Activated CD4-positive, alpha-beta T cell treated with anti-CD3 and anti-CD28 coated beads, Interleukin-2, Interleukin-6, amounts not matched to agents 100 ng/mL and 50 ng/mL, durations not matched to agents 16 hours and 8 hours (primary cell): ENCODE data around the gene CBFA2T2.
"Not testable (repeated sequence)": the region's sequence is repeated elsewhere in the genome, so short reads cannot be mapped to it uniquely, and the experiment has no call there.

ENCODE experiments used
- DNase-seq: peaks from one replicate; pipeline ENCODE4 v3.0.0-alpha.2; 2020

The CBFA2T2 gene

DNA sequence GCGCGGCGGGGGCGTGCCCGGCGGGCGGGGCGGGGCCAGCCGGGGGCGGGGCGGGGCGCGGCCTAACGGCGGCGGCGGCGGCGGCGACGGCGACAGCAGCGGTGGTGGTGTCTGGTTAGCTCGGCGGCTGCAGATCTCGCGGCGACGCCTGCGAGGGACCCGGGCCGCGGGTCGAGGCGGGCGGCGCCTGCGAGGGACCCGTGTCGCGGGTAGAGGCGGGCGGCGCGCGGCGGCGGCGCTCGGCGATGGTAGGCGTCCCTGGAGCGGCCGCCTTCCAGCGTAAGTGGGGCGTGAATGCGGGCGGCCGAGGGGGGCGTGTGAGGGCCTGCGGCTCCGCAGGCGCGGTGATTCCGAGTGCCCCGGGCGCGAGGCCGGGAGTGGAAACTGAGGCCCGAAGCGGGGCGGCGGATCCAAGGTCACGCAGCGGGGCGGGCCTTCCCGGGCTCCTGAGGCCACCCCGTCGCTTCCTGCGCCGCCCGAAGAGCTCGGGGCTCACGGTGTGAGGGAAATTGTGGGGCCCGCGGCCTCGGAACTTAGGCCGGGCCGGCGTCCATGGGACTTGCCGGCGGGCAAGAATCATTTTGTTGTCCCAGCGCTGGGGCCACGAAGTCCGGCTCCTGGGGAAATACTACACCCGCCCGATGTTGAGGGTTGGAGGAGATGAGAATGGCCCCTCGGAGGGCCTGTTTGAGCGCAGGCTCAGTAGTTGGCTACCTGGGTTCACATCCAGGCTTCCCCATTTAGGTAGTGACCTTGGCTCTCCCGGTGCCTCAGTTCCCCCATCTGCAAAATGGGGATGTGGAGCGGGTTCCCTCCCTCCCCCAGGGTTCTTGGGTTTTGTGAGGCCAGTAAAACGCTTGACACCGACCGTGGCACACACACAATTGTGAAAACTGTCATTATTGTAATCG lies at the start of gene CBFA2T2:
CBFA2T2 (plus strand) TSS at position 74 of the 911 bp plus-strand sequence; CDS start at position 246, 172 bp downstream.
- no peak for DNase-seq

DNA sequence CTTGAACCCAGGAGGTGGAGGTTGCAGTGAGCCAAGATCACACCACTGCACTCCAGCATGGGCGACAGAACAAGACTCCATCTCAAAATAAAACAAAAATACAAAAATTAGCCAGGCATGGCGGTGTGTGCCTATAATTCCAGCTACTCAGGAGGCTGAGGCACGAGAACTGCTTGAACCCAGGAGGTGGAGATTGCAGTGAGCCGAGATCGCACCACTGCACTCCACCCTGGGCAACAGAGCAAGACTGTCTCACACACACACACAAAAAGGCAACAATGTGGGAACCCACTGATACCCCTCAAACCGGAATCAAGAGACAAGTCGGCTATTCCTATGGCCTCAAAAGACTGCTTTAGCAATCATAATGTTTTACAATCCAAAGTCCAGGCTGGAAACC lies 49.3 kb upstream of the CBFA2T2 start:
- not testable (repeated sequence) for DNase-seq

DNA sequence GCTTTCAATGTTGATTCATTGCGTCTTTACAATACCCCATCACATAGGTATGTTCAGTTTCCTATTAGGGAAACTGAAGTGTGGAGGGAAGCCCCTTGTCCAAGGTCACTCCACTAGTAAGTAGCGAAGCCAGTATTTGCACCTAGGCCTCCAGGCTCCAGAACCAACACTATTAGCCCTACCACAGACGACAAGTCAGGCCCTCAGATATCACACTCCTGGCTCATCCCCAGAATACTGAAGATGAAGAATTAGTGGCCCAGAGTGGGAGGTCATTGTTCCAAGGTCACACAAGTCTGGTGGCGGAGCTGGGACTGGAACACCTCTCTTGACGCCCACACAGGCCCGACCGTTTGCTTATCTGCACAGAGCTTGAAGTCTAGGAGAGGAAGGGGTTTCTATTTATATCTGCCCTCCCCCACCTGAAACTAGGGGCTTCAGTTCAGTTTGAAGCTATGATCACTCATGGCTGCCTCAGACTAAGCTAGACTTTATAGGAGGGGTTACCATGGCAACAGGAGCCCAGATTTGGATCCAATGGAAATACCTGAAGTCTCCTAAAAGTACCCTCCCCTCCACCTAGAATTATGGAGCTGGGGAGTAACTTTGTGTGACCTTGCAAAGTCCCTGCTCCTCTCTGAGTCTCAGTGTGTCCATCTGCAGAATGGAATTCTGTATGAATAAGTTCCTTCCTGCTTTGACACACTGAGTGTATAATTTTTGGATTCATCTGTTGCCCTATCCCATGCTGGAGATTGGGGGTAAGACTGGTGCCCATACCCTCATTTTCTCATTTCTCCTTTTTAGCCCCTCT lies 48.5 kb upstream of the CBFA2T2 start:
- DNase-seq = no peak

DNA sequence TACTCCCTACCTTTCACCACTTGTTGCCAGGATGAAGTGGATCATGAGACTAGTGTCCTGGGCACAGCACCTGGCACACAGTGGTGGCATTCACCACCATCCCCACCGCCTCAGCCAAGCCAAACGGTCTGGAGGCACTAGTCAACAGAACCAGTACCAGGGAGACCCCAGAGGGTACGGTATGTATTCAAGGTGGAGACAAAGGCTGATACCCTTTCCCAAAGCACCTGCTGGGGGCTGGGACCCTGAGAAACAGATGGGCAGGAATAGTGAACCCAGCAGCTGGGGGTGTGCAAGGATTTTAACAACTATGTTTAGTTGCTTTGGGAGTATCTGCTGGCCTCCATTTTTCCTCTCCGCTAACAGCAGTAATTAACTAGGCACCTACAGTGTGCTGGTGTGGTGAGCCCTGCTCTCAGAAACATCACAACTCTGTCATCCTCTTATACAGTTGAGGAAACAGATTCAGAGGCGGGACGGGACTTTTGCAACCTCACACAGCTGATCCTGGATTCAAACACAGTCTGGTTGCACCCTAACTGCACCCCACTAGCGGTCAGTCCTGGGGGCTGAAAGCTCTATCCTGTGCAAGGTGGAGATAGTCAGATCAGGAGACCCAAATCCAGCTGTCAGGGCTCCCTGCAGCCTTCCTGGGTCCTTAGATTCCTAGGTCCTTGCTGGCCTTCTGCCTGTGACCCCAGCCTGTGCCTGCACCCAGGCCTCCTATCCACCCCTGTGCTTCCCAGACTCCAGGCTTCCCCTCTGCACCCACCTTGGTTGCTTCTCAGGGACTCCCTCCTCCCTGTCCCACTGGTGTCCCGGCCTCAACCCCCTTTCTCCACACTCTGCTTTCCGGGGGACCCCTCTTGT lies 47.5 kb upstream of the CBFA2T2 start:
- DNase-seq = no peak

DNA sequence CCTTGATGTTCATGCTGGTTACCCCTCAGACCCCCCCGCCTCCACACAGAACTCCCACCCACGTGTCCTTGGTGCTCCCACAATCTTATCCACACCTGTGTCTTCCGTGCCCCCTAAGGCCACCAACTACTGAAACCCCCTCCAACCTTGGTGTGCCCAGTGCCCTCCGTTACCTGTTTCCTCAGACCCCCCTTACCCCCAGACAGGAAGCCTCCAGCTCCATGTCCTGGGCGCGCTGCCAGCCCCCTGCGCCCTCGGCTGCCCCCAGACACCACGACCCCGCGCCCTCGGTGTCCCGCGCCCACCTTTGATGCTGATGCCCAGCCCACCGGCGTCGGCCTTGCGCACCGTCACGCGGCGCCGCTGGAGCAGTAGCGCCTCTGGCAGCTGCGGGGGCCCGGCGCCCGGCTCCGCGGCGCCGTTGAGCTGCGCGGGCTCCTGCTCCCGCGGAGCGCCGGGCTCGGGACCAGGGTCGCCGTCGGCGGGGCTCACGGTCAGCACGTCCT lies 46.8 kb upstream of the CBFA2T2 start:
- DNase-seq = peak; percentile 9

DNA sequence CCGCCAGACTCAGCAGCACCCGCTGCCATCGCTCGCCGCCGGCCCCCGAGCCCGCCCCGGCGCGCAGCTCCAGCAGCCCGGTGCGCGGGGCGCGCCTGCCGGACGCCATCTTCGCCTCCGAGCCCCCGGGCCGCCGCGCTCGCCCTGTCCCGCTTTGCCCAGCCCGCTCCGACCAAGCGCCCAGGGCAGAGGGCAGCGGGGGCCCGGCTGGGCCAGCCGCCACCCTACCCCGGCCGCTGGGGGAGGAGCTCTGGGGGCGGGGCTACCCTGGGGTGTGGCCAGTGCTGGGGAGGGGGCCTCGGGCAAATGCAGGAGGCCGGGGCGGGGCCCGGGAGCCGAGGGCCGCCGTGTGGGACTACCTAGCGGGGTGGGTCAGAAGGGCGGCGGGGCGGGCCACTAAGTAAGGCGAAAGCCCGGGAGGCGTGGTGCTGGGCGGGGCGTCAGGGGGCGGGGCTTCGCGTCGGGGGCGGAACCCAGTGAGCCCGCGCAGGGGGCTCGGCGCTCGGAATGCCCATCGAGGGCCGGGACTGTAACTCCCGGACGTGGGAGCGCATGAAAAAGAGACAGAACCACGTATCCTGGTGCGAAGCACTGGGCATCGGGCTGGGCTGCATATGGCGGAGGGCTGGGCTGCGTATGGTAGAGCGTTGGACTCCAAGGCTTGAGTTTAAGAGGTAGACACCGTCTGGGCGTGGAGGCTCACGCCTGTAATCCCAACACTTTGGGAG lies 46.2 kb upstream of the CBFA2T2 start, which contains the start of gene SNTA1:
SNTA1 (minus strand) TSS at position 252 of the 728 bp plus-strand sequence; CDS start at position 109, 143 bp downstream.
- DNase-seq = peak; percentile 93

DNA sequence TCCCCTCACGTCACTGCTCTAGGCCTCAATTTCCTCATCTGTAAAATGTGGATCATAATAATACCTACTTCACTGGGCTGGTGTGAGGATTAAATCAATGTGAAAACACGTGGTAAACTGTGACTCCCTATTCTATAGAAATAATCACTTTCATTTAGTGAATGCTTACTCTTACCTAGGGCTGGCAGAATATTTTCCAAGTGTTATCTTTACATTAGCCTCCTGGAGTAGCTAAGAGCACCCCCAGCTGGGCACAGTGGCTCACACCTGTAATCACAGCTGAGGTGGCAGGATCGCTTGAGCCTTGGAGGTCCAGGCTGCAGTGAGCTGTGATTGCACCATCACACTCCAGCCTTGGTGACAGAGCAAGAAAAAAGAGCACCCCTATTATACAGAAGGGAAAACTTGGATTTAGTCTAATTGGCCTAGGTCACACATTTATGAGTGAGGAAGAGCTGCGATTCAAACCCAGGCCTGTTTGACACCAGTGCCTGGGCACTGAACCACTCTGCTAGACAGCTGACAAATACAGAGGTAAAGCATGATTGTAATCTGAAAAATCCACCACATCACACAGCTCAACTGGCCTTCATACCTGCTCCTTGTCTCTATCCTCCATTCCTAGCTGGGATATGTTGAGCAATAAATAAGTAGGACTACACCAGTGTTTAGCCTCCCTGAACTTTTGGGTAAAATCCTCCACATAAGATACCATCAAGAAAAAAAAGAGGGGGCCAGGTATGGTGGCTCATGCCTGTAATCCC lies 44.9 kb upstream of the CBFA2T2 start:
- peak; percentile 44 for DNase-seq

DNA sequence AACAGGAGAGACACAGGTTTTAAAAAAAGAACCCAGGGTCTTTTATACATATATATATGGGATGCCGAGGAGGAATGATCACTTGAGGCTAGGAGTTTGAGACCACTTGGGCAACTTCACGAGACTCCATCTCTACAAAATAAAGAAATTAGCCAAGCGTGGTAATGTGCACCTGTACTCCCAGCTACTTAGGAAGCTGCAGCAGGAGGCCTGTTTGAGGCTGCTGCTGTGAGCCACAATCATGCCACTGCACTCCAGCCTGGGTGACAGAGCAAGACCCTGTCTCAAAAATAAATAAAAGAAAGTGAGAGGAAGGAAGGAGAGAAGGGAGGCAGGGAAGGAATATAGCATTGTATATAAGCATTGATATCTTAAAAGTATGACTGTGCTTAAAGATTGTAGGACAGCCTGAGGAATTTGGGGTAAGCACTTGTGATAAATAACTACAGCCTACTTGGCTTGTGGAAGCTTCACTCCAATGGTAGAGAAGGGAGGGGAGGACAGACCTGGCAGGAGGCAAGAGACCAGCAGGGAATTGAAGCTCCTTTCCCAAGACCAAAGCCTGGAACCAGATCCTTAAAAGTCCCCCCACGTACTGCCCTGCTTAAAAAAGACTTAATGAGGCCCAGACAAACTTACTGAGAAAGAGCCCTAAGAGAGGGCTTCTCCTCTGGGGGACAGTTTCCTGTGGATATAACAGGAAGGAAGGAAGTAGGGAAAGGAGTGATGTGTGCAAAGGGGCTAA lies 43.8 kb upstream of the CBFA2T2 start:
- DNase-seq = no peak

DNA sequence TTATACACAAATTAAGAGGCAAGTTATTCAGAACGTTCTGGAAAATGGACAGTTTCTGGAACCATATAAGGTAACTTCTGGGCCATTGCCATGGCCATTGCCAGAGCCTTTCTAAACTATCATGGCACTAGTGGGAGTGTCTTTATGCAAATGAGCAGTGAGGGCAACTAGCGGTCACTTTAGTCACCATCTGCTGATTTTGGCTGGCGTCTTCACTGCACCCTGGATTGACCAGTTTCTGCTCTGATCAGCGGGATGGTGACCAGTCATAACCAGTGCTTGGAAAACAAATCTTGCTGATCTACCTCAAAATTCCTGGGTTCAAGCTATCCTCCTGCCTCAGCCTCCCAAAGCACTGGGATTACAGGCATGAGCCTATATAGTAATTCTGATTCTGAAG lies 39.0 kb upstream of the CBFA2T2 start:
- DNase-seq = no peak

DNA sequence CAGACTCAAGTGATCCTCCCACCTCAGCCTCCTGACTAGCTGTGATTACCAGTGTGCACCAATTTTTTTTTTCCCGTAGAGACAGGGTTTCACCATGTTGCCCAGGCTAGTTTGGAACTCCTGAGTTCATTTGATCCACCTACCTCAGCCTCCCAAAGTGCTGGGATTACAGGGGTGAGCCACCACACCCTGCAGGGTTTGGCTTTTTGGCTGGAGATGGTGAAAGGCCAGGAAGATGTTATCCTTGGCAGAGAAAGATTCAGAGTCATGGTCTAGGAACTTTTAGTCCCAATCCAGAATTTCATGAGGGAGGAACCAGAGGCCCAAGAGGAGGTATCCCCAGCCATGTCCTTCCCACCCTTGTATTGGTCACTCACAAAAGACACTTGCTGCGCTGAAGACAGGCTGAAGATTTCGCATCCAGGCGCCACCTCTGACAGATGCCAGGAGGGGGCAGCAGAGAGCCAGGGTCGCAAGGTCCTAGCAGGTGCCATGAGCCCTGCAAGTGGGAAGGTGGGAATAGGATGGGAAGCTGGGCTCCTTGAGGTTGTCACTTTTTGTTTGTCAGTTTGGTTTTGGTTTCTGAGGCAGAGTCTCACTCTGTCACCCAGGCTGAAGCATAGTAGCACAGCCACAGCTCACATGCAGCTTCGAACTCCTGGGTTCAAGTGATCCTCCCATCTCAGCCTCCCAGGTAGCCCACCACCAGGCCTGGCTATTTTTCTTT lies 32.8 kb upstream of the CBFA2T2 start:
- DNase-seq = peak; percentile 86

DNA sequence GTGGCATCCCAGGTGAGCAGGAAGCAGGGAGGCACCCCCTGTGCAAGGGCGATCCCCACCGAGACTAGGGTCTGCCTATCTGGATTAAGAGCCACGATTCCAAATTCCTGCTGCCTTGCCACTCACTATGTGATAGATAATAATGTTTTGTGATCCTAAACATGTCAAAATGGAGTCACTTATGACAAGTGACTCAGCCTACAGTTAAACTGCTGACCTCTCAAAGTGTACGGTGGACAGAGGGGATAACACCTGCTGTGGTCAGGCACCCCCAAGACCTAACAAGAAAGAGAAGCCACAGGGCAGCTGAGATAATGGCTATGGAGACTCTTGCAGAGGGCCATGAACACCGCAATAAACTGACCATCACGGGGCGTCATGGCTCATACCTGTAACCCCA lies 30.3 kb upstream of the CBFA2T2 start:
- no peak for DNase-seq

DNA sequence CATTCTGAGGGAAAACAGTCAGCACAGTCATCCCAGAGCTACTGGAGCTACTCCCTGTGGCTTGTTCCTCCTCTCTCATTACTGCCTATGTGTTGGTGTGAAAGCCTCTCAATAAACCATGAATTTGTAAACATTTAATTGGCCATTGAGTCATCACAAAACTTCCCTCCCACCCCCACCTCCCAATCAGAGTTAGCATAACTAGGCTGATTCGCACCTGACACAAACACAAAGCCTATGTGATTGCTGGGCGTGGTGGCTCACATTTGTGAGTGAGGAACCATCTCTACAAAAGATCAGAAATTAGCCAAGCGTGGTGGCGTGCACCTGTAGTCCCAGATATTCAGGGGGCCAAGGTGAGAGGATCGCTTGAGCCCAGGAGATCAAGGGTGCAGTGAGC lies 29.2 kb upstream of the CBFA2T2 start:
- DNase-seq = peak; percentile 12

DNA sequence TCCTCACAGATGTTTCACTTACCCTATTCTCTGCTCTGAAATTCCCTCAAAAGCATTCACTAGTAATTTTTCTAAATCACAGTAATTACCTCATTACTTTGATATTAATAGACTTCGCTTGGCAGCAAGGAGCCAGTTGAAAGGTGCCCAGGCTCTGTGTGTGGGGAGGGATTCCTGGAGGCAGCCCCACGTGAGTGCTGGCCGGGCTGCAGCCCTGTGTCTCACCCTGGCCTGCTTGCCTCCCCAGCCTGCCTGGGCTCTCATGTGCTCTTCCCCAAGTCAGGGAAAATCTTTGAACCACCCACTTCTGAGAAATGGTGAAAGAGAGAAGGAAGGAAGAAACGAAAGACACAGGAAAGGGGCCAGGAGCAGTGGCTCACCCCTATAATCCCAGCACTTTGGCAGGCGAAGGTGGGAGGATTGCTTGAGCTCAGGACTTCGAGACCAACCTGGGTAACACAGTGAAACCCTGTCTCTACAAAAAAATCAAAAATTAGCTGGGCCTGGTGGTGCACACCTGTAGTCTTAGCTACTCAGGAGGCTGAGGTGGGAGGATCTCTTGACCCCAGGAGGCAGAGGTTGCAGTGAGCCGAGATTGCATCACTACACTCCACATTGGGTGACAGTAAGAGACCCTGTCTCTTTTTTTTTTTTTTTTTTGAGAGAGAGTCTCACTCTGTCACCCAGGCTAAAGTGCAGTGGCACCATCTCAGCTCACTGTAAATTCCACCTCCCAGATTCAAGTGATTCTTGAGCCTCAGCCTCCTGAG lies 26.4 kb upstream of the CBFA2T2 start:
- no peak for DNase-seq

DNA sequence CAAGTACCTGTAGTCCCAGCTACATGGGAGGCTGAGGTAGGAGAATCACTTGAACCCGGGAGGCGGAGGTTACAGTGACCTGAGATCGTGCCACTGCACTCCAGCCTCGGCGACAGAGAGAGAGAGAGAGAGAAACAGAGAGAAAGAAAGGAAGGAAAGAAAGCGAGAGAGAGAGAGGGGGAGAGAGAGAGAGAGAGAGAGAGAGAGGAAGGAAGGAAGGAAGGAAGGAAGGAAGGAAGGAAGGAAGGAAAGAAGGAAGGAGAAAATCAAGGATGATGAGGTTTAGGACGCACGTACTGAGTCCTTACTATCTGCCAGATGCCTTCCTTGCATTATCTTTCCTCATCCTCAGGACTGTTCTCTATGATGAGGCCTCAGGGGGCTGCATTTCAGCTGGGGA lies 25.1 kb upstream of the CBFA2T2 start:
- not testable (repeated sequence) for DNase-seq

DNA sequence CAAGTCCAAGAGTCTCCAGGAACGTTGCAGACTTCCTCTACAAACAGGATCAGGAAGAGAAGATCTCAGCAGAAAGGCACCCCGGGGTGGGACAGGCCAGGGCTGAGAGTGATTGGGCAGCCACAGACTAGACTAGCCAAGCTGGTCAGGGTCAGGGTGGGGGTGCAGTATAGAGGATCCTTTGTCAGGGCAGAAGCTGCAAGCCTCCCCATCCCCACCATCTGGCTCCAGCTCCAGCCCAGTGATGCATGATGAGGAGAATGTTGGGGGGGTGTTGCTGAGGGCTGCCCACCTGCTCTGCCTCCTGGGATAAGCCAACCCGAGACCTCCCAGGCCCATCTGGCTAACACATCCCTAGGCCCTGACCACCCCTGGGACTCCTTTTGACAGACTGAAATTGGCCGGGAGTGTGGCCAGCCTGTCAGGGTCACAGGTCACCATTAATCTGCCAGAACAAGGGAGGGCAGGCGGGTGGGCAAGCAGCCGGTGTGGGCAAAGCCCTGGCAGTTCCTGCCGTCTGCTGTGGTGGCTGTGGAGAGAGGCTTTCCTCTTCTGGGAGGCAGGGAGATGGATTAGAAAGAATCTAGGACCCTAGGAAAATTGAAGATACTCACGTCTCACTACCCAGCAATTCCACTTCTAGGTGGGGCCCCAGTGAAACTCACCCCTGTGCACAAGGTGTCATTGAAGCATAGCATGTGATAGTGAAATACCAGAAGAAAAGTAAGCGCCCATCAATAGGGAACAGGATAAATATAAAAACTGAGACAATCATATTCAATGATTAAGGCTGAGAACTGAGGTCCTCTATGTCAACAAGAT lies 24.2 kb upstream of the CBFA2T2 start:
- DNase-seq = no peak

DNA sequence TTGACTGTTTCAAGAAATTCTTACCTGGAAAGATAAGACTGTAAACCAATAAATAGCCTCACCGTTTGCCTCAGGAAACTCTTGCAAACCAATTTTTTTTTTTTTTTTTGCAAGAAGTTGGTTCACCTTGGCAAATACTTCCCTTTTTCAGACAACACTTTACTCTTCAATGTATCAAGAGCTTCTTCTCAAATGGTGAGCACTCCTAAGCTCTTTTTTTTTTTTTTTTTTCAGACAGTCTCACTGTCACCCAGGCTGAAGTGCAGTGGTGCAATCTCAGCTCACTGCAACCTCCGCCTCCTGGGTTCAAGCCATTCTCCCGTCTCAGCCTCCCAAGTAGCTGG lies 23.6 kb upstream of the CBFA2T2 start:
- DNase-seq = no peak

DNA sequence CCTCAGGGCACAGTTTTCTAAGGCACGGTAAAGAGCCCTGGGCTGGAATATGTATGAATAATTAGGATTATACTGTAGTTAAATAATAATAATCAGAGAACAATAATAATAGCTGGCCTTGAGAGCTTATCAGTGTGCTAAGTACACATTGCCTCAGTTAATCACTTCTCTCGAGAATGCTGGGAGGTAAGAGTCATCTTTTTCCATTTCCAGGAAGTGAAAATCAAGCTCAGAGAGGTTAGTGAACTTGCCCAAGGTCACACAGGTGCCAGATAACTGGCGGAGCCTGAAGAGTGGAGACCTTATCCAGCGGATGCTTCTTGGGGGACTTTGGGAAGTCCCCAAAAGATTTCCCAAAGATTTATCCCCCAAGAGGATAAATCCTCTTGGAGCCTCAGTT lies 19.4 kb upstream of the CBFA2T2 start:
- no peak for DNase-seq

DNA sequence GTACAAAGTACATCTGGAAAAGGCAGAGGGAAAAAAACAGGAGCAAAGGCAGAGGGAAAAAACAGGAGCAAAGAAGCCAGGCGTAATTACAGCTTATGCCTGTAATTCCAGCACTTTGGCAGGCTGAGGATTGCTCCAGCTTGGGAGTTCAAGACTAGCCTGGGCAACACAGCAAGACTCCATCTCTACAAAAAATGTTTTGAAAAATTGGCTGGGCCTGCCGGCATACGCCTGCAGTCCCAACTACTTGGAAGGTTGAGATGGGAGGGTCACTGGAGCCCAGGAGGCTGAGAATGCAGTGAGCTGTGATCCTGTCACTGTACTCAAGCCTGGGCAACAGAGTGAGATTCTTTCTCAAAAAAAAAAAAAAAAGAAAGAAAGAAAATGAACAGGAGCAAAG lies 19.0 kb upstream of the CBFA2T2 start:
- DNase-seq = no peak
